AG10803 (cell line): ENCODE measurements around the gene THSD7B.
A peak's percentile ranks its signal among the peaks of the same experiment; 100 is the strongest.

Experiments
- DNase-seq: peaks from one replicate; pipeline ENCODE4 v3.0.0; 2010; ENCODE audit warnings: low read depth
- H3K4me3 ChIP-seq: 2 replicates; pipeline ENCODE4 v1.5.1; 2011; ENCODE audit warnings: mild to moderate bottlenecking, low read length, control low read depth
- CTCF ChIP-seq: conservative IDR thresholded peaks from 2 replicates; pipeline ENCODE4 v1.5.1; 2011; ENCODE audit warnings: mild to moderate bottlenecking, low read length, control low read depth, inconsistent platforms

The THSD7B gene

GRCh38 chr2:137262594-137262993, 497.2 kb downstream of the THSD7B start:
- DNase-seq = no peak

GRCh38 chr2:137287913-137288639, 522.7 kb downstream of the THSD7B start:
- H3K4me3 ChIP-seq = no peak overlapping the region
- TF ChIP-seq CTCF = no peak
- peak; percentile 28 for DNase-seq

More at GRCh38 chr2:137262594-137262993, 497.2 kb downstream of the THSD7B start:
- TF ChIP-seq CTCF = no peak
- no peak overlapping the region for H3K4me3 ChIP-seq

- no peak for TF ChIP-seq CTCF
- H3K4me3 ChIP-seq = no peak overlapping the region
- no peak for DNase-seq
Measured at GRCh38 chr2:137291836-137292570, 526.7 kb downstream of the THSD7B start.

GRCh38 chr2:137298377-137298776, 533.0 kb downstream of the THSD7B start:
- H3K4me3 ChIP-seq = no peak overlapping the region
- no peak for DNase-seq
- TF ChIP-seq CTCF = no peak

- DNase-seq = no peak
- TF ChIP-seq CTCF = no peak
- no peak overlapping the region for H3K4me3 ChIP-seq
Measured at GRCh38 chr2:137300987-137301386, 535.6 kb downstream of the THSD7B start.

- H3K4me3 ChIP-seq = no peak overlapping the region
- TF ChIP-seq CTCF = no peak
- DNase-seq = no peak
Measured at GRCh38 chr2:137302957-137303356, 537.6 kb downstream of the THSD7B start.

- TF ChIP-seq CTCF = no peak
- peak; percentile 65 for DNase-seq
- no peak overlapping the region for H3K4me3 ChIP-seq
Measured at GRCh38 chr2:137316075-137316474, 550.7 kb downstream of the THSD7B start.
